SK-N-SH (cell line): ENCODE data around the gene MARF1.

Experiments
- CHD2 ChIP-seq: fragments of 150-350 bp; IDR thresholded peaks from 2 replicates; pipeline ENCODE4 v1.6.1; 2018; ENCODE audit warnings: low read length; ENCODE audit not compliant: partially characterized antibody
- EP300 ChIP-seq, 2 experiments: IDR thresholded peaks; 2 replicates each; pipeline versions ENCODE4 v1.4.0 to v1.6.1; 2012; ENCODE audit warnings: borderline replicate concordance in 1 of 2, low read depth in 1 of 2, low read length in 1 of 2
- FOXJ3 ChIP-seq: sonication (generic); formaldehyde crosslinking; IDR thresholded peaks from 2 replicates; pipeline ENCODE4 v1.5.1; 2020; ENCODE audit warnings: mild to moderate bottlenecking, missing genetic modification reagents
- JUND ChIP-seq: IDR thresholded peaks from 2 replicates; pipeline ENCODE4 v1.4.0; 2012
- MXI1 ChIP-seq: IDR thresholded peaks from 2 replicates; pipeline ENCODE4 v1.6.1; 2012; ENCODE audit warnings: mild to moderate bottlenecking, low read depth, low read length, improper control_type of control experiment
- POLR2AphosphoS5 ChIP-seq: IDR thresholded peaks from 2 replicates; pipeline ENCODE4 v1.6.1; 2012; ENCODE audit warnings: low read depth, low read length
- RAD21 ChIP-seq: IDR thresholded peaks from 2 replicates; pipeline ENCODE4 v1.6.1; 2012; ENCODE audit warnings: mild to moderate bottlenecking, low read length
- RFX5 ChIP-seq: IDR thresholded peaks from 2 replicates; pipeline ENCODE4 v1.6.1; 2012; ENCODE audit warnings: mild to moderate bottlenecking, improper control_type of control experiment, low read length
- TAF1 ChIP-seq: IDR thresholded peaks from 2 replicates; pipeline ENCODE4 v1.6.1; 2012; ENCODE audit warnings: low read depth, mild to moderate bottlenecking, low read length, moderate library complexity, borderline replicate concordance
- YY1 ChIP-seq: IDR thresholded peaks from 2 replicates; pipeline ENCODE4 v1.4.0; 2012; ENCODE audit warnings: low read depth, mild to moderate bottlenecking
- TF ChIP-seq, protein P1 (sequence below): fragments of 200-600 bp; sonication (generic); IDR thresholded peaks from 2 replicates; pipeline ENCODE4 v1.6.1; 2017; ENCODE audit warnings: antibody characterized with exemption, mild to moderate bottlenecking, moderate library complexity

DNA sequence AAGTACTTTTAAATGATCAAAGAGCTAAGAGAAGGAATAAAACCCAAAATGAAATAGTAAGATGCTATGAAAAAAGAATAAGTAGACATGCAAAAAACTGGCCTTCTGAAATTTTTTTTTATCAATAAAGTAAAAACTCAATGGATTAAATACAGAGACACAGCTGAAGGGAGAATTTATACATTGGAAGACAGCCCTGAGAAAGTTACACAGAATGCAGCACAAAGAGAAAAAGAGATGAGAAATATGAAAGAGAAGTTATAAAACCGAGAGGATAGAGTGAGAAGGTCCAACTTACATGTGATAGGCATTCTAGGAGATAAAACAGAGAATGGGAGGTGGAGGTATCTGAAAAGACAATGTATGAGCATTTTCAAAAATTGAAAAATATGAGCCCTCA lies 57.0 kb downstream of the MARF1 start:
- TF ChIP-seq, protein P1, sequence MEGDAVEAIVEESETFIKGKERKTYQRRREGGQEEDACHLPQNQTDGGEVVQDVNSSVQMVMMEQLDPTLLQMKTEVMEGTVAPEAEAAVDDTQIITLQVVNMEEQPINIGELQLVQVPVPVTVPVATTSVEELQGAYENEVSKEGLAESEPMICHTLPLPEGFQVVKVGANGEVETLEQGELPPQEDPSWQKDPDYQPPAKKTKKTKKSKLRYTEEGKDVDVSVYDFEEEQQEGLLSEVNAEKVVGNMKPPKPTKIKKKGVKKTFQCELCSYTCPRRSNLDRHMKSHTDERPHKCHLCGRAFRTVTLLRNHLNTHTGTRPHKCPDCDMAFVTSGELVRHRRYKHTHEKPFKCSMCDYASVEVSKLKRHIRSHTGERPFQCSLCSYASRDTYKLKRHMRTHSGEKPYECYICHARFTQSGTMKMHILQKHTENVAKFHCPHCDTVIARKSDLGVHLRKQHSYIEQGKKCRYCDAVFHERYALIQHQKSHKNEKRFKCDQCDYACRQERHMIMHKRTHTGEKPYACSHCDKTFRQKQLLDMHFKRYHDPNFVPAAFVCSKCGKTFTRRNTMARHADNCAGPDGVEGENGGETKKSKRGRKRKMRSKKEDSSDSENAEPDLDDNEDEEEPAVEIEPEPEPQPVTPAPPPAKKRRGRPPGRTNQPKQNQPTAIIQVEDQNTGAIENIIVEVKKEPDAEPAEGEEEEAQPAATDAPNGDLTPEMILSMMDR, result no peak
- TF ChIP-seq CHD2, result no peak
- TF ChIP-seq EP300 (IDR thresholded peaks at IDR 0.05; ENCODE audit: borderline replicate concordance in 1 of 2, low read depth in 1 of 2, low read length in 1 of 2), result no peak
- no peak for TF ChIP-seq MXI1
- TF ChIP-seq JUND, result no peak
- no peak for TF ChIP-seq RAD21
- no peak for TF ChIP-seq POLR2AphosphoS5
- TF ChIP-seq TAF1, result no peak
- TF ChIP-seq RFX5, result no peak
- TF ChIP-seq FOXJ3 (CRISPR knock-in tag), result no peak
- no peak for TF ChIP-seq YY1
